SU-DHL-6 (cell line): ENCODE measurements around the gene RBMS1.

Experiments used
- H2AFZ ChIP-seq: fragments of 200-600 bp; sonication (generic); 2 replicates; pipeline ENCODE4 v1.6.1; 2014; ENCODE audit warnings: low read depth, mild to moderate bottlenecking, moderate library complexity, mixed read lengths, antibody characterized with exemption, low read length; ENCODE audit not compliant: severe bottlenecking
- H3F3A ChIP-seq: fragments of 200-600 bp; shearing (Covaris generic); 2 replicates; pipeline ENCODE4 v1.6.0; 2016; ENCODE audit warnings: antibody characterized with exemption, mild to moderate bottlenecking; ENCODE audit not compliant: insufficient read depth
- H3K27ac ChIP-seq: fragments of 200-600 bp; sonication (generic); 2 replicates; pipeline ENCODE4 v1.5.1; 2016; ENCODE audit warnings: low read depth, mild to moderate bottlenecking, low read length, moderate library complexity, mixed read lengths
- H3K27me3 ChIP-seq: fragments of 200-600 bp; sonication (generic), shearing (Covaris generic); 2 replicates; pipeline ENCODE4 v1.6.0; 2014; ENCODE audit warnings: mild to moderate bottlenecking, low read length
- H3K36me3 ChIP-seq: fragments of 200-600 bp; sonication (generic); 2 replicates; pipeline ENCODE4 v1.6.1; 2014; ENCODE audit warnings: mild to moderate bottlenecking, low read length, mixed read lengths
- H3K4me2 ChIP-seq: fragments of 300-600, 200-600 bp; shearing (Covaris generic), sonication (generic); 2 replicates; pipeline ENCODE4 v1.6.0; 2014; ENCODE audit warnings: low read length, low read depth, mild to moderate bottlenecking; ENCODE audit not compliant: poor library complexity, severe bottlenecking
- H3K4me3 ChIP-seq: fragments of 200-600 bp; sonication (generic); 2 replicates; pipeline ENCODE4 v1.5.1; 2014; ENCODE audit warnings: antibody characterized with exemption, low read length, mild to moderate bottlenecking, mixed read lengths; ENCODE audit not compliant: insufficient read depth, poor library complexity, severe bottlenecking
- H3K79me2 ChIP-seq: fragments of 200-600 bp; sonication (generic); 2 replicates; pipeline ENCODE4 v1.6.1; 2014; ENCODE audit warnings: mild to moderate bottlenecking, low read length, moderate library complexity; ENCODE audit not compliant: insufficient read depth
- H3K9ac ChIP-seq: fragments of 200-600 bp; sonication (generic); 2 replicates; pipeline ENCODE4 v1.7.0; 2014; ENCODE audit warnings: mild to moderate bottlenecking, low read length
- H3K9me2 ChIP-seq: fragments of 200-600 bp; sonication (generic); replicated peaks from 2 replicates; pipeline ENCODE4 v1.6.1; 2014; ENCODE audit warnings: low read length; ENCODE audit not compliant: insufficient read depth
- H3K9me3 ChIP-seq: fragments of 200-600 bp; sonication (generic); 2 replicates; pipeline ENCODE4 v1.6.1; 2014; ENCODE audit warnings: low read length, mixed read lengths; ENCODE audit not compliant: insufficient read depth
- H4K20me1 ChIP-seq: fragments of 200-600 bp; sonication (generic); 2 replicates; pipeline ENCODE4 v1.6.1; 2014; ENCODE audit warnings: low read depth, mild to moderate bottlenecking, antibody characterized with exemption, low read length, moderate library complexity, mixed read lengths
- EZH2phosphoT487 ChIP-seq: fragments of 200-600 bp; sonication (generic), shearing (Covaris generic); conservative IDR thresholded peaks from 2 replicates; pipeline ENCODE4 v1.6.1; 2018; ENCODE audit warnings: mild to moderate bottlenecking, antibody characterized with exemption, low read length, moderate library complexity, mixed read lengths
- TF ChIP-seq, protein P1 (sequence below): fragments of 200-600 bp; sonication (generic); IDR thresholded peaks from one replicate; pipeline ENCODE4 v1.5.1; 2017; ENCODE audit warnings: antibody characterized with exemption, mild to moderate bottlenecking, low read length, moderate library complexity; ENCODE audit not compliant: insufficient read depth, poor library complexity, severe bottlenecking

Gene RBMS1

GRCh38 chr2:160282063-160282580 is 211.5 kb downstream of the RBMS1 start:
- TF ChIP-seq, protein P1, sequence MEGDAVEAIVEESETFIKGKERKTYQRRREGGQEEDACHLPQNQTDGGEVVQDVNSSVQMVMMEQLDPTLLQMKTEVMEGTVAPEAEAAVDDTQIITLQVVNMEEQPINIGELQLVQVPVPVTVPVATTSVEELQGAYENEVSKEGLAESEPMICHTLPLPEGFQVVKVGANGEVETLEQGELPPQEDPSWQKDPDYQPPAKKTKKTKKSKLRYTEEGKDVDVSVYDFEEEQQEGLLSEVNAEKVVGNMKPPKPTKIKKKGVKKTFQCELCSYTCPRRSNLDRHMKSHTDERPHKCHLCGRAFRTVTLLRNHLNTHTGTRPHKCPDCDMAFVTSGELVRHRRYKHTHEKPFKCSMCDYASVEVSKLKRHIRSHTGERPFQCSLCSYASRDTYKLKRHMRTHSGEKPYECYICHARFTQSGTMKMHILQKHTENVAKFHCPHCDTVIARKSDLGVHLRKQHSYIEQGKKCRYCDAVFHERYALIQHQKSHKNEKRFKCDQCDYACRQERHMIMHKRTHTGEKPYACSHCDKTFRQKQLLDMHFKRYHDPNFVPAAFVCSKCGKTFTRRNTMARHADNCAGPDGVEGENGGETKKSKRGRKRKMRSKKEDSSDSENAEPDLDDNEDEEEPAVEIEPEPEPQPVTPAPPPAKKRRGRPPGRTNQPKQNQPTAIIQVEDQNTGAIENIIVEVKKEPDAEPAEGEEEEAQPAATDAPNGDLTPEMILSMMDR: no peak
- TF ChIP-seq EZH2phosphoT487: no peak
- Histone ChIP-seq H3K9ac (no peak overlapping the region), H3K9me2 (no peaks in the 10 kb centered on the region), H3F3A (no peaks in the 10 kb centered on the region), H2AFZ (no peak overlapping the region), H3K79me2 (no peaks in the 10 kb centered on the region), H3K4me2 (no peak overlapping the region), H3K36me3 (no peaks in the 10 kb centered on the region), H3K27me3 (no peaks in the 10 kb centered on the region), H3K27ac (no peak overlapping the region), H3K9me3 (no peaks in the 10 kb centered on the region), H4K20me1 (no peaks in the 10 kb centered on the region), H3K4me3 (no peak overlapping the region)

DNA sequence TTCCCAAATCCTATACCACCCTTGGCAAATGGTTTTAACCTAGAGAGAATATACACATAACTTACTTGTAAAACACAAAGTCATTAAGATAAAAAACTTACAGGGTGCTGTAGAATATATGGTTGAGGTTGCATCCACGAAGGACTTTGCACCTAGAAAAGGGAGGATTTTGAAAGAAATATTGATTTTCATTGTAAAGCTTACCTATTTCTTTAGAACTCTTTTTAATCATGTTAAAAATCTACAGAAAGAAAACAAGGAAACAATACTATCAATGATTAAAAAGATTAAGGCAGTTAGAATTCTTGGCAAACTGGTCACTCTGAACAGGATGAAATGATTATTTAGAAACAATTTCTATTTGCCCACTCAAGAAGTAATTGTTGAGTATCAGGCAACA is 212.4 kb downstream of the RBMS1 start:
- Histone ChIP-seq H3K9me3 (no peaks in the 10 kb centered on the region), H4K20me1 (no peaks in the 10 kb centered on the region), H3K9me2 (no peaks in the 10 kb centered on the region), H2AFZ (no peak overlapping the region), H3K4me2 (no peak overlapping the region), H3K79me2 (no peaks in the 10 kb centered on the region), H3K9ac (no peak overlapping the region), H3K4me3 (no peak overlapping the region), H3K27ac (no peak overlapping the region), H3K36me3 (no peaks in the 10 kb centered on the region), H3F3A (no peaks in the 10 kb centered on the region), H3K27me3 (no peaks in the 10 kb centered on the region)
- TF ChIP-seq, protein P1: no peak
- TF ChIP-seq EZH2phosphoT487: no peak

- TF ChIP-seq, protein P1: no peak
- no peak for TF ChIP-seq EZH2phosphoT487
- no peaks in the 10 kb centered on the region for H3F3A ChIP-seq
- no peak overlapping the region for H3K4me3 ChIP-seq
- no peaks in the 10 kb centered on the region for H4K20me1 ChIP-seq
- H3K4me2 ChIP-seq: no peak overlapping the region
- no peak overlapping the region for H2AFZ ChIP-seq
- H3K79me2 ChIP-seq: no peaks in the 10 kb centered on the region
- no peak overlapping the region for H3K27ac ChIP-seq
- no peaks in the 10 kb centered on the region for H3K9me2 ChIP-seq
- no peaks in the 10 kb centered on the region for H3K27me3 ChIP-seq
- no peaks in the 10 kb centered on the region for H3K9me3 ChIP-seq
- H3K9ac ChIP-seq: no peak overlapping the region
- no peaks in the 10 kb centered on the region for H3K36me3 ChIP-seq
Measured at GRCh38 chr2:160279813-160280465, 213.7 kb downstream of the RBMS1 start.
